Keratinocyte (primary cell): ENCODE measurements around the gene ACOX2. TPM values are rescaled to one million over a fixed set of nuclear protein-coding genes. Genes with fewer than 3 reads are reported as not detected.

ENCODE experiments used
- DNase-seq: peaks from one replicate; pipeline ENCODE4 v3.0.0-alpha.2; 2011; ENCODE audit warnings: low read depth, missing footprints, low spot score
- FAIRE-seq: peaks from 2 replicates; lab custom pipeline; 2011; peaks lifted over from hg19 to GRCh38; lab: Jason Lieb, UNC
- H2AFZ ChIP-seq: 2 replicates; pipeline ENCODE4 v1.6.0; 2012; ENCODE audit warnings: low read length, control low read depth, inconsistent platforms; ENCODE audit not compliant: control insufficient read depth
- H3K27ac ChIP-seq: 2 replicates; pipeline ENCODE4 v1.5.1; 2011; ENCODE audit warnings: low read length; ENCODE audit not compliant: control insufficient read depth, insufficient read depth
- H3K27me3 ChIP-seq: 3 replicates; pipeline ENCODE4 v1.6.0; 2011; ENCODE audit warnings: low read length; ENCODE audit not compliant: control insufficient read depth, insufficient read depth; ENCODE audit errors: extremely low read depth
- H3K36me3 ChIP-seq, 2 experiments: 2 replicates in 1 of 2; 3 replicates in 1 of 2; pipeline ENCODE4 v1.5.1; 2011; ENCODE audit warnings: low read length in 2 of 2, mild to moderate bottlenecking in 1 of 2; ENCODE audit not compliant: control insufficient read depth in 2 of 2, insufficient read depth in 2 of 2; ENCODE audit errors: extremely low read depth in 1 of 2
- H3K4me1 ChIP-seq: 3 replicates; pipeline ENCODE4 v1.5.1; 2011; ENCODE audit warnings: low read length; ENCODE audit not compliant: control insufficient read depth, insufficient read depth; ENCODE audit errors: extremely low read depth
- H3K4me2 ChIP-seq: 3 replicates; pipeline ENCODE4 v1.6.0; 2011; ENCODE audit warnings: low read depth, low read length; ENCODE audit not compliant: control insufficient read depth, insufficient read depth; ENCODE audit errors: extremely low read depth
- H3K4me3 ChIP-seq, 3 experiments: fragments of 200-600 bp in 1 of 3; sonication (generic) in 1 of 3; 2 replicates in 2 of 3; 3 replicates in 1 of 3; pipeline ENCODE4 v1.5.1; 2011 to 2016; ENCODE audit warnings: low read length in 3 of 3, mild to moderate bottlenecking in 3 of 3, control low read depth in 2 of 3, inconsistent platforms in 1 of 3, low read depth in 1 of 3, mixed read lengths in 1 of 3, mixed run types in 1 of 3, moderate library complexity in 1 of 3; ENCODE audit not compliant: control insufficient read depth in 2 of 3, insufficient read depth in 2 of 3; ENCODE audit errors: extremely low read depth in 1 of 3
- H3K79me2 ChIP-seq: 2 replicates; pipeline ENCODE4 v1.6.0; 2012; ENCODE audit warnings: low read length; ENCODE audit not compliant: control insufficient read depth, insufficient read depth
- H3K9ac ChIP-seq: 3 replicates; pipeline ENCODE4 v1.6.0; 2011; ENCODE audit warnings: low read length; ENCODE audit not compliant: control insufficient read depth, insufficient read depth; ENCODE audit errors: extremely low read depth
- H3K9me1 ChIP-seq: 3 replicates; pipeline ENCODE4 v1.6.0; 2011; ENCODE audit warnings: low read length; ENCODE audit not compliant: control insufficient read depth, insufficient read depth; ENCODE audit errors: extremely low read depth
- H3K9me3 ChIP-seq: 2 replicates; pipeline ENCODE4 v1.5.1; 2012; ENCODE audit warnings: low read depth, low read length; ENCODE audit not compliant: control insufficient read depth
- H4K20me1 ChIP-seq: 3 replicates; pipeline ENCODE4 v1.6.0; 2011; ENCODE audit warnings: low read length; ENCODE audit not compliant: control insufficient read depth, insufficient read depth; ENCODE audit errors: extremely low read depth
- EZH2 ChIP-seq: IDR thresholded peaks from one replicate; pipeline ENCODE4 v1.6.1; 2012; ENCODE audit warnings: inconsistent platforms, mild to moderate bottlenecking, low read length, moderate library complexity
- dilution Hi-C: fragments of 300-500 bp; cut with MboI; formaldehyde crosslinking; loops from one replicate; pipeline ENCODE4 v1.7.0; 2020; ENCODE audit warnings: low sequenced_read_pairs; ENCODE audit not compliant: extremely low pct_ligation_motif_present
- polyA plus RNA-seq, 5 experiments: library from polyadenylated mRNA; depleted of rRNA in 3 of 5; stranded (reverse) in 3 of 5; stranded (forward) in 1 of 5; unstranded in 1 of 5; fragments of >200 nt; gene quantifications; 1 replicate in 1 of 5; 2 replicates in 3 of 5; 3 replicates in 1 of 5; pipeline versions ENCODE4 v1.2.1 to v1.2.3, GENCODE V29; 2011 to 2012; ENCODE audit warnings: missing spikeins in 2 of 5, low read depth in 1 of 5, low replicate concordance in 1 of 5
- TF ChIP-seq, protein P1 (sequence below), 3 experiments: IDR thresholded peaks in 1 of 3; conservative IDR thresholded peaks in 1 of 3; optimal IDR thresholded peaks in 1 of 3; 2 replicates in 2 of 3; 3 replicates in 1 of 3; pipeline versions ENCODE3 to v1.5.1; 2011; ENCODE audit warnings: low read length in 3 of 3, mild to moderate bottlenecking in 3 of 3, moderate library complexity in 2 of 3, control low read depth in 1 of 3, inconsistent platforms in 1 of 3; ENCODE audit not compliant: insufficient read depth in 2 of 3; ENCODE audit errors: extremely low read depth in 1 of 3

ACOX2 gene
- polyA plus RNA-seq, 1 donor (not counting 4 experiments of a cell fraction or from before 2014, with no cell fraction given): 0.20 TPM

DNA sequence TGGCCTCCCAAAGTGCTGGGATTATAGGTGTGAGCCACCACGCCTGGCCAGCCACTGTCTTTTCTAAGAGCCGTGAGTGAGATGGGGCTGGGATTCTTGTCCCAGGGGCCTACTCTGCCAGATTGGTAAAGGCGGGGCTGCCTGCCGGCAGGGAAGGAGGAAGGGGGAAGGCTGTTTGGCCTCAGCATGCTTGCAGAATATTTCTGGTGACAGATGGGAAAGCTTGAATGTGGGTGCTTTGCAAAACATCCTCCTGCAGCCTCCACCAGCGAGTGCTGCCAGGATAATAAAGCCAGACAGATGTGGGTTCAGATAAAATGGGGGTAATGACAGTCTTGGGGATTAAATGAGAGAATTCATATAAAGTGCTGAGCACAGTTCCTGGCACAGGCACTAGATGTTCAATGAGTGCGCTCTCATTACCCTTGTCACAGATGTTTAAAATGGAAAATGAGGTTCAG is 19.8 kb upstream of the ACOX2 start:
- H3K79me2 ChIP-seq: no peaks in the 10 kb centered on the region
- H3K4me1 ChIP-seq: peaks cover 6% of the 10 kb centered on the region
- no peaks in the 10 kb centered on the region for H3K9me3 ChIP-seq
- dilution Hi-C loops: no loop called here
- no peaks in the 10 kb centered on the region for H3K9me1 ChIP-seq
- DNase-seq: no peak
- H4K20me1 ChIP-seq: no peaks in the 10 kb centered on the region
- no peak overlapping the region for H3K9ac ChIP-seq
- peaks cover 5% of the 10 kb centered on the region for H3K27me3 ChIP-seq
- no peak for FAIRE-seq
- H3K4me3 ChIP-seq: no peak overlapping the region
- no peak overlapping the region for H3K4me2 ChIP-seq
- H3K27ac ChIP-seq: no peak overlapping the region
- no peak for TF ChIP-seq EZH2
- TF ChIP-seq, protein P1, sequence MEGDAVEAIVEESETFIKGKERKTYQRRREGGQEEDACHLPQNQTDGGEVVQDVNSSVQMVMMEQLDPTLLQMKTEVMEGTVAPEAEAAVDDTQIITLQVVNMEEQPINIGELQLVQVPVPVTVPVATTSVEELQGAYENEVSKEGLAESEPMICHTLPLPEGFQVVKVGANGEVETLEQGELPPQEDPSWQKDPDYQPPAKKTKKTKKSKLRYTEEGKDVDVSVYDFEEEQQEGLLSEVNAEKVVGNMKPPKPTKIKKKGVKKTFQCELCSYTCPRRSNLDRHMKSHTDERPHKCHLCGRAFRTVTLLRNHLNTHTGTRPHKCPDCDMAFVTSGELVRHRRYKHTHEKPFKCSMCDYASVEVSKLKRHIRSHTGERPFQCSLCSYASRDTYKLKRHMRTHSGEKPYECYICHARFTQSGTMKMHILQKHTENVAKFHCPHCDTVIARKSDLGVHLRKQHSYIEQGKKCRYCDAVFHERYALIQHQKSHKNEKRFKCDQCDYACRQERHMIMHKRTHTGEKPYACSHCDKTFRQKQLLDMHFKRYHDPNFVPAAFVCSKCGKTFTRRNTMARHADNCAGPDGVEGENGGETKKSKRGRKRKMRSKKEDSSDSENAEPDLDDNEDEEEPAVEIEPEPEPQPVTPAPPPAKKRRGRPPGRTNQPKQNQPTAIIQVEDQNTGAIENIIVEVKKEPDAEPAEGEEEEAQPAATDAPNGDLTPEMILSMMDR (optimal IDR thresholded peaks at IDR 0.05 in 1 of 3, IDR thresholded peaks at IDR 0.05 in 1 of 3, conservative IDR thresholded peaks at IDR 0.05 in 1 of 3; ENCODE audit: extremely low read depth in 1 of 3, insufficient read depth in 2 of 3, low read length in 3 of 3): no peak
- no peaks in the 10 kb centered on the region for H3K36me3 ChIP-seq
- H2AFZ ChIP-seq: no peak overlapping the region

DNA sequence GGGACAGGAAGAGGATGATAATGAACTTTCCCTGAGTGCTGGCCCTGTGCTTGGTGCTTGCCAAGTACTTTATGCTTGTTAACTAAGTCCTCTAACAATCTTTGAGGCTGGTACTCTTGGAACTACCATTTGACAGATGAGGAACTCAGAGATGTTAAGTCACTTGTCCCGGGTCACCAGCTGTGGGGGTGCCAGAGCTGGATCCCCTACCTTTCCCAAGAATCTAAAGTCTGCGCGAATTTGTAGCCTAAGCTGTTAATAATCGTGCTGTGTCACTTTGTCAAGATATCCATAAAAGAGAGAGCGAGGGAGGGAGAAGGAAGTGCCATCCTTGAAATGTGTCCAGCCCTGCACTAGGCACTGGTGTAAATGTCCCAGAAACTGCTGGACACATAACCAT is 19.0 kb upstream of the ACOX2 start:
- DNase-seq (no peak), FAIRE-seq (no peak)
- Histone ChIP-seq H4K20me1 (no peaks in the 10 kb centered on the region), H3K79me2 (no peaks in the 10 kb centered on the region), H3K4me3 (no peak overlapping the region), H3K27me3 (peaks cover 5% of the 10 kb centered on the region), H3K27ac (no peak overlapping the region), H3K9ac (no peak overlapping the region), H3K4me1 (peaks cover 4% of the 10 kb centered on the region), H2AFZ (no peak overlapping the region), H3K4me2 (no peak overlapping the region), H3K9me3 (no peaks in the 10 kb centered on the region), H3K9me1 (no peaks in the 10 kb centered on the region), H3K36me3 (no peaks in the 10 kb centered on the region)
- TF ChIP-seq, protein P1 (optimal IDR thresholded peaks at IDR 0.05 in 1 of 3, IDR thresholded peaks at IDR 0.05 in 1 of 3, conservative IDR thresholded peaks at IDR 0.05 in 1 of 3; ENCODE audit: extremely low read depth in 1 of 3, insufficient read depth in 2 of 3, low read length in 3 of 3): no peak
- TF ChIP-seq EZH2: no peak
- dilution Hi-C loops: no loop called here
